GM19324 (cell line): ENCODE data around the gene PHGDH.

ENCODE experiments used
- ATAC-seq: cut with Tn5 transposase; IDR thresholded peaks from one replicate; pipeline ENCODE4 v1.9.1; 2021; ENCODE audit warnings: mild to moderate bottlenecking, moderate library complexity; ENCODE audit not compliant: unreplicated experiment, low FRiP score

Gene PHGDH

GRCh38 chr1:119729044-119729443 is 17.3 kb downstream of the PHGDH start:
- ATAC-seq, result no peak

- ATAC-seq, result no peak
These were observed 19.3 kb downstream of the PHGDH start for GRCh38 chr1:119731060-119731459.

GRCh38 chr1:119731741-119732430 is 20.2 kb downstream of the PHGDH start:
- no peak for ATAC-seq

GRCh38 chr1:119732465-119733168 is 20.9 kb downstream of the PHGDH start:
- no peak for ATAC-seq

- no peak for ATAC-seq
These were observed 22.0 kb downstream of the PHGDH start for GRCh38 chr1:119733754-119734153.

- no peak for ATAC-seq
These were observed 23.5 kb downstream of the PHGDH start for GRCh38 chr1:119735217-119735616.

GRCh38 chr1:119736649-119737039 is 24.9 kb downstream of the PHGDH start:
- ATAC-seq, result no peak

GRCh38 chr1:119737040-119737682 is 25.4 kb downstream of the PHGDH start:
- ATAC-seq, result no peak

GRCh38 chr1:119738100-119738720 is 26.5 kb downstream of the PHGDH start:
- ATAC-seq, result no peak

- ATAC-seq, result no peak
These were observed 27.4 kb downstream of the PHGDH start for GRCh38 chr1:119739150-119739549.

- no peak for ATAC-seq
These were observed 28.5 kb downstream of the PHGDH start for GRCh38 chr1:119740261-119740660.

- no peak for ATAC-seq
These were observed 29.4 kb downstream of the PHGDH start for GRCh38 chr1:119740896-119741780.

GRCh38 chr1:119742202-119742601 is 30.5 kb downstream of the PHGDH start:
- no peak for ATAC-seq

- ATAC-seq, result no peak
These were observed 30.9 kb downstream of the PHGDH start for GRCh38 chr1:119742677-119743076.

- no peak for ATAC-seq
These were observed 31.6 kb downstream of the PHGDH start for GRCh38 chr1:119743308-119743707.

- ATAC-seq, result peak; percentile 44
These were observed 32.3 kb downstream of the PHGDH start for GRCh38 chr1:119743776-119744597.

GRCh38 chr1:119744598-119744942 is 32.8 kb downstream of the PHGDH start:
- ATAC-seq, result no peak

GRCh38 chr1:119745034-119745433 is 33.3 kb downstream of the PHGDH start:
- ATAC-seq, result no peak

- ATAC-seq, result no peak
These were observed 35.7 kb downstream of the PHGDH start for GRCh38 chr1:119747451-119747850.

- ATAC-seq, result no peak
These were observed 36.3 kb downstream of the PHGDH start for GRCh38 chr1:119748040-119748439.
